ENCODE measurements around the gene ITGAD.
"Not testable (repeated sequence)": the region's sequence is repeated elsewhere in the genome, so short reads cannot be mapped to it uniquely, and the experiment has no call there.

The ITGAD gene

DNA sequence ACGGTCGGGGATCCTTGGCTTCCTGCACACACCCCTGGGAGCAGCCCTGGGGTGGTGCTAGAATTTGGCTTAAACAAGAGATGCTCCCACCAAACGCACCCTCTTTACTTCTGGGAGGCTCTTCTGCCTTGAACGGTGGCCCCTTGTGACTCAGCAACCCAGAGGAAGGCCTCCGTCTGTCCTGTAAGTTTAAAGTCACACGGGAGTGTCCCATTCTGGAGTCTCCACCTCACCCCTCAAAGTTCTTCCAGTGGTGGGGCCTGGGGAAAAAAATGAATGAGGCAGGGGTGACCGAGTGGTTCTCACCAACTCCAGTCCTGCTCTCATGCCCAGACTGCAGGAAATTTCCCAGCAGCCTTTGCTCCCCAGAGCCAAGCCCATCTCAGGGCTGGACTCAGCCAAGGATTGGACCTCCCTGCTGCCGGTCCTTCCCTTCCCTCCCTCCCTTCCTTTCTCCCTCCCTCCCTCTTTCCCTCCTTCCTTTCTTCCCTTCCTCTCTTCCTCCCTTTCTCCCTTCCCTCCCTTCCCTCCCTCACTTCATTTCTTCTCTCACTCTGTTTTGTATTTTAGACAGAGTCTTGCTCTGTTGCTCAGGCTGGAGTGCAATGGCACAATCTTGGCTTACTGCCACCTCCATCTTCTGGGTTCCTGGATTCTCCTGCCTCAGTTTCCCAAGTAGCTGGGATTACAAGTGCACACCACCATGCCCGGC lies 11.4 kb downstream of the ITGAD start:
- peak; percentile 40 for DNase-seq

- no peak for DNase-seq
These were observed 14.3 kb downstream of the ITGAD start for GRCh38 chr16:31407406-31407805.

DNA sequence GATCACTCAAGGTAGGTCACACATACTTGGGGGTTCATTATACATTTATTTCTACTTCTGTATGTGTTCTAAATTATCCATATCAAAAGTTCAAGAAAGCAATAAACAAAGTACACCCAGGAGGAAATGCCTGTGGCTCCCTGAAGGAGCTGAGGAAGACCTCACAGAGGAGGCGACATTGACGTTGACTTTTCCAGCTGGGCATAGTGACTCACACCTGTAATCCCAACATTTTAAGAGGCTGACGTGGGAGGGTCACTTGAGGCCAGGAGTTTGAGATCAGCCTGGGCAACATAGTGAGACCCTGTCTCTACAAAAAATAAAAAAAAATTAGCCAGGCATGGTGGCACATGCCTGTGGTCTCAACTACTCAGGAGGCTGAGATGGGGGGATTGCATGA lies 16.3 kb downstream of the ITGAD start:
- DNase-seq, result no peak

- DNase-seq, result no peak
These were observed 16.9 kb downstream of the ITGAD start for GRCh38 chr16:31410082-31410481.

GRCh38 chr16:31411024-31411844 lies 18.1 kb downstream of the ITGAD start:
- DNase-seq, result no peak

DNA sequence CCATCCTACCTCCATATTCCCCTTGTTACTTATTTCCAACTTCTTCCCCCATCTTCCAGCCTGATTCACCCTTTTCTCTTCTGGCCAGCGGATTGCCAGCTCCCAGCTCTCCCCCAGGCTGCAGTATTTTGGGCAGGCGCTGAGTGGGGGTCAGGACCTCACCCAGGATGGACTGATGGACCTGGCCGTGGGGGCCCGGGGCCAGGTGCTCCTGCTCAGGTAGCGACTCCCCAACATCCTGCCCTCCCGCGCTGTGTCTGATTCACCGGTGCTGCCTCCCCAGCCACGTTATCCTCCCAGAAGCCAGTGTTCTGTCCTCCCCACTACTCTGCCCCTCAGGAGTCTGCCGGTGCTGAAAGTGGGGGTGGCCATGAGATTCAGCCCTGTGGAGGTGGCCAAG lies 19.6 kb downstream of the ITGAD start:
- DNase-seq, result no peak

DNA sequence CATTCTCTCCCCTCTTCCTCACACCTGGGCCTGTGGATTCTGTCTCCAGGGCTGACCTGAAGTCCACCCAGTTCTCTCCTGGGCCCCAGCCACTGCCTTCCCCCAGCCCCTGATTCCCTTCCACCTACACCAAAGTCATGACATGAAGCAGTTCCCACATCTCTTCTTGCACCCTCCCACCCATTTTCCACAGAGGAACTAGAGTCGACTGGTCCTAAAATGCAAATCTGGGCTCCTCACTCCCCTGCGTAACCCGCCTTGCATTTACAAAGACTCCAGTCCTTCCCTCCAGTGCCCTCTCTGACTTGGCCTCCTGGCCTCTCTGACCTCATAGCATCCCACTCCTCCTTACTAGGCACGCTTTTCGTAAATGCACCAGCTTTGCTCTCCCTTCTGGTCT lies 20.2 kb downstream of the ITGAD start:
- DNase-seq, result no peak

- DNase-seq, result no peak
These were observed 20.8 kb downstream of the ITGAD start for GRCh38 chr16:31413943-31414342.

DNA sequence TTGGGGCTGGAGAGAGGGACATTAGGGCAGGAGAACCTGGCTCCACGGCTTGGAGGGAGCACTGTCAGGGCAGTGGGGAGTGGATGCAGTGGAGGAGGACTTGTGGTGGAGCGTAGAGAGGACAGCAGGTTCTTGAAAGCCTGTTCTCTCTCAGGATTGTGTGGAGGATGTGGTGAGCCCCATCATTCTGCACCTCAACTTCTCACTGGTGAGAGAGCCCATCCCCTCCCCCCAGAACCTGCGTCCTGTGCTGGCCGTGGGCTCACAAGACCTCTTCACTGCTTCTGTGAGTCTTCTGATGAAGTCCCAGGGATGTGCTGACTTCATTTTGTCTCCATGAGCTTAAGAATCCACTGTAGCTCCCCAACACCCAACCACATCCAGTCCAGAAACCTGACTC lies 21.6 kb downstream of the ITGAD start:
- no peak for DNase-seq

DNA sequence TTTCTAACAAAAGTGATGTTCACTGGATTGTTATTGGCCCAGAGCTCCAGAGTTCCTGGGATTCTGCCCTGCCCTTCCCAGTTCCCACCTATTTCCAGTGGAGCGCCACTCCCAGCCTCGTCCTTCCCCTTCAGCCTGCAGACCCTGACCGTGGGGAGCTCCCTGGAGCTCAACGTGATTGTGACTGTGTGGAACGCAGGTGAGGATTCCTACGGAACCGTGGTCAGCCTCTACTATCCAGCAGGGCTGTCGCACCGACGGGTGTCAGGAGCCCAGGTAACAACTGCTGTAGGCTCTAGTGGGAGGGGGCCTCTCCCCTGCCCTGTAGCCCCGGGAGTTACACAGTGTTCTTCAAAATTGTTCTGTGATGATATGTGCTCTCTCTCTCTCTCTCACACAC lies 23.2 kb downstream of the ITGAD start:
- DNase-seq, result no peak

DNA sequence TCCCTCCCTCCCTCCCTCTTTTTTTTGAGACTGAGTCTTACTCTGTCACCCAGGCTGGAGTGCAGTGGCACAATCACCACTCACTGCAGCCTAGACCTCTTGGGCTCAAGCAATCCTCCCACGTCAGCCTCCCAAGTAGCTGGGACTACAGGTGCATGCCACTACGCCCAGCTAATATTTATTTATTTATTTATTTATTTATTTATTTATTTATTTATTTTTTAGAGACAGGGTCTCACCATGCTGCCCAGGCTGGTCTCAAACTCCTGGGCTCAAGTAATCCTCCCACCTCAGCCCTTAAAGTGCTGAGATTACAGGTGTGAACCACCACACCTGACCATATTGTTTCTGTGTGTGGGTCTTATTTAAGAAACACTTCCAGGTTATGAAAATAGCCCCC lies 23.9 kb downstream of the ITGAD start:
- DNase-seq, result not testable (repeated sequence)

- DNase-seq, result no peak
These were observed 24.8 kb downstream of the ITGAD start for GRCh38 chr16:31417916-31418315.

- DNase-seq, result no peak
These were observed 26.9 kb downstream of the ITGAD start for GRCh38 chr16:31420037-31420436.

- no peak for DNase-seq
These were observed 28.5 kb downstream of the ITGAD start for GRCh38 chr16:31421587-31421986.

- no peak for DNase-seq
These were observed 30.1 kb downstream of the ITGAD start for GRCh38 chr16:31423241-31423640.

DNA sequence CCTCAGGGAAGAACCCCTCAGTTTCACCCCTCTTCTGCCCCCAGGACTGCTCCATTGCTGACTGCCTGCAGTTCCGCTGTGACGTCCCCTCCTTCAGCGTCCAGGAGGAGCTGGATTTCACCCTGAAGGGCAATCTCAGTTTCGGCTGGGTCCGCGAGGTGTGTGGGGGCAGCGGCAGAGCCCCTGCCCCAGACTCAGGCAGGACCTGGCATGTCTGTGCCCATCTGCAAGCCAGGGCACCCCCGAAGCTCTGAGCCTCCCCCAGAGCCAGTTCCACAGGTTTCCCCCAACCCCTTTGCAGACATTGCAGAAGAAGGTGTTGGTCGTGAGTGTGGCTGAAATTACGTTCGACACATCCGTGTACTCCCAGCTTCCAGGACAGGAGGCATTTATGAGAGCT lies 30.7 kb downstream of the ITGAD start:
- DNase-seq, result no peak

DNA sequence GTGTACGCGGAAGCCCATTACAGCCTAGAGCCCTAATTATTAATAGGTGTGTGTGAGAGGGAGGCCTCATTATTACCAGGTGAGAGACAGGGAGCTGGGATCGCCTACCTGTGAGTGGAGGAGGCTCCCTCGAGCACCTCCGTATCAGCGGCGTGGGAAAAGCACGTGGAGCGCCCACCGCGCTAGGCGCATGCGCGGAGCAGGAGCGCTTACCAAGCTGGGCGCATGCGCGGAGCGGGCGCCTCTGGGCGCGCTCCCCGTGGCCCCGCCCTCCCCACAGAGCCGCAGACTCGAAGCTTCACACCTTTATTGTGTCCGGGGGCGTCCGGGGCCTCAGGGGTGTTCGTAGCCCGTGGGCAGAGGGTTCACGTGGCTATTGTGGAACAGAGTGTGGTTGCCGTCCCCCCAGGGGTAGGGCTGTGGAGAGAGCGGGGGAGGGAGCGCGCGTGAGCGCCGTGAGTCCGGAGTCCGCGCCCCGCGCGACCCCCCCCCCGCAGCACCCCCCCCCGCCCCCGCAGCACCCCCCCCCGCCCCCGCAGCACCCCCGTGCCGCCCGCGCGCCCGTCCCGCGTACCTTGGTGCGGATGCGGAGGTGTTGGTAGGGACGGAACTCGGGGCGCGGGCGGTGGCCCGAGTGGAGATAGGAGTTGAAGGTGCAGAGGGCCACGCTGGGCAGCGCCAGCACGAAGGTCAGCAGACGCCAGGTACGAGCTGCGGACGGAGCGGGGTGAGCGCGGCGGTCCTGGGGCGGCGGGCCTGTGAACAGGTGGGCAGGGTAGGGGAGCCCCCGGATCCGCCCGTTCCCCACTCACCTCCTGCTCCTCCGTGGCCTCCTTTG lies 34.5 kb downstream of the ITGAD start:
- no peak for DNase-seq

DNA sequence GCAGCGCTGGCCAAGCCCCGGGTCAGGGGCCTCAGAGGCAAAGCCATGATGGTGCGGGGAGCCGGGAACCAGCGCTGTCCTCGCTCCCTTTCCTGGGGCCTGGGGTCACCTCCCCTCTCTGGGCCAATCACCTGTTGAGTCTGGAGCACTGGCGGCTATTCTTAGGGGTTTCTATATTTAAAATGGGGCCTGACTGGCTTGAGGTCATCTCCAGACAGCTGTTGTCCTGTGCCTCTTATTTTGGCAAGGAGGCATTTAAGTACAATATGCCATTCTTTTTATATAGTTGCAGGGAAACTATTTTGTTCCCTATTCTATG lies 35.1 kb downstream of the ITGAD start, which contains the start of gene COX6A2:
Gene COX6A2, minus strand, starts transcription at position 82 of the 319 bp plus-strand sequence. Its CDS starts 35 bp downstream, at position 47.
- no peak for DNase-seq

DNA sequence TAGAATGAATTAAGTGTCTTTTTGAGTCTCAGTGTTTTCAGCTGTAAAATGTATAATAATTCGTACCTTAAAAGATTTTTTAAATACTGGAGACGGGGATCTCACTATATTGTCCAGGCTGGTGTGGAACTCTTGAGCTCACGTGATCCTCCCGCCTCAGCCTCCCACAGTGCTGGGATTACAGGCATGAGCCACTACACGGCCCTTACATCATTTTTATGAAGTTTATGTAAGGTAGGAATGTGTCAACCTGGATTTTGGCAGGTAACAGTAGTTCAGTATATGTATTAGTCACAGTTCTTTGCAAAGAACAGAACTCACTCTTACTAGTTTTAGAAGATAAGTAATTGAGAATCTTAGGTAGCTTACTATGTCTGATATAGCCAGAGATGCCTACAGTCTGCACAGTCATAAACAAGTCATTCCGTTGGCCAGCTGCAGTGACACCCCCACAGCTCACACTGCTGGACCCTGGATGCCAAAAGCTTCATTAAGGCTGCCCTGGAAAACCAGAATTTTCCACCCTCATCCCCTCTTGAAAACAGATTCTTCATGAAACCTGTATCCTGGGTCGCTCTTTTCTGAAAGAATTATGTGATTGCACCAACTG lies 35.6 kb downstream of the ITGAD start:
- DNase-seq, result no peak

GRCh38 chr16:31429314-31429713 lies 36.2 kb downstream of the ITGAD start:
- DNase-seq, result peak; percentile 53

DNA sequence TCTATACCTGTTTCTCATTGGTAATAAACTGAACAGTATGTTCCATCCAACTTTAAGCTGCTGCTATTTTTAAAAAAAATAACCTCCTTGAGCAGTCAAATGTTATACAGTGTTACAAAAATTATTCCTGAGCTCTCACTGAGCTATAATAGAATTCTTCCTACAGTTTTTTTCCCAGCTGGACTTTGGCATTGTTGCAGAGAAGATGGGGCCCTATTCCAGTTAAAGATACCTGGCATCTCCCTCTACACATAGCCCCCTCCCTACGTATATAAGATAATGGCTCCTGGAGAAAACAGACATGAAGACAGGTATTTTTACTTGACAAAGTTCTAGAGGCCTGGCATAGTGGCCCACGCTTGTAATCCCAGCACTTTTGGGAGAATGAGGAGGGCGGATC lies 36.7 kb downstream of the ITGAD start:
- DNase-seq, result no peak

DNA sequence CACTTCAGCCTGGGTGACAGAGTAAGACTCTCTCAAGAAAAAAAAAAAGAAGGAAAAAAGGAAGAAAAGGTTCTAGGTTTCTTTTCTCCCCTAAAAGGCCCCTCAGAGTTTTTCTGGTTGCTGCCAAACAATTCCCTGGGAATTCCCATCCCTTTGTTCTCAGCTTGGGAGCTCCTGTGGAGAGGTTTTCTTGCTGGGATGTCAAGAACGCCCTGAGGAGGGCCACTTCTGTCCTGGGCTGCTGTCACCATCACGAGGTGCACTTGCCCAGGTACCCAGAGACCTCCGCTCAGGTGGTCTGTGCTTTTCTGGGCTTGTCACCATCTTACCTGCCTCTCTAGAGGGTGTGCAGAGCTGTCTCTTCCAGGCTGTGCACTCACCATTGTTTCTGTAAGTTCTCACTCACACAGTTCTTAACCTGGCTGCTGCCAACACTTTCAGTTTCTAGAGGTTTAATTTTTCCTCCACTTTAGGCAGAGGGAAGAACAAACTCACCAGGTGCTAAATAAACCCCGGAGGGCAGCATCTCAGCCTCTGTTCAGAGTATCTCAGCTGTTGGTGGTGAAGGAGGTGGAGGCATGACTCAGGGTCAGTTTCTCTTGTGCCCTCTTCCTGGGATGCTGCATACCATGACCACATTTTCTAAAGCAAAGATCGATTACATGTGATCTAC lies 37.4 kb downstream of the ITGAD start:
- DNase-seq, result peak; percentile 82

All from RPMI8226 (cell line).